H1 (cell line): ENCODE data around the gene CAB39L. TPM values are rescaled to one million over a fixed set of nuclear protein-coding genes. Genes with fewer than 3 reads are reported as not detected.
A peak's percentile ranks its signal among the peaks of the same experiment; 100 is the strongest.

ENCODE experiments used
- CTCF ChIA-PET: fragments of 300-600 bp; sonication (Branson Sonifier 250); formaldehyde crosslinking; loops from one replicate; lab custom pipeline; 2021; ENCODE audit not compliant: partially characterized antibody; lab: Charles Lee
- POLR2A ChIA-PET: fragments of 300-600 bp; sonication (Branson Sonifier 250); formaldehyde crosslinking; loops from one replicate; lab custom pipeline; 2021; ENCODE audit warnings: inconsistent platforms; ENCODE audit not compliant: partially characterized antibody; lab: Charles Lee
- DNase-seq, 2 experiments: peaks; one replicate each; pipeline versions ENCODE4 v3.0.0 to v3.0.0-alpha.2; 2010 to 2022; ENCODE audit warnings: low spot score in 2 of 2, low read depth in 1 of 2, mixed read lengths in 1 of 2
- FAIRE-seq: peaks from 2 replicates; lab custom pipeline; 2011; peaks lifted over from hg19 to GRCh38; lab: Jason Lieb, UNC
- H2AFZ ChIP-seq: 2 replicates; pipeline ENCODE4 v1.8.1; 2012; ENCODE audit warnings: low read length, inconsistent platforms
- H2AK5ac ChIP-seq: 2 replicates; pipeline ENCODE4 v1.6.1; 2013; ENCODE audit warnings: low read depth, low read length
- H2BK120ac ChIP-seq: replicated peaks from 2 replicates; pipeline ENCODE3; 2013; ENCODE audit warnings: low read depth, low read length, inconsistent platforms
- H2BK12ac ChIP-seq: 2 replicates; pipeline ENCODE4 v1.6.1; 2013; ENCODE audit warnings: low read depth, low read length
- H2BK15ac ChIP-seq: 2 replicates; pipeline ENCODE4 v1.6.1; 2013; ENCODE audit warnings: low read length
- H2BK20ac ChIP-seq: 2 replicates; pipeline ENCODE4 v1.6.1; 2013; ENCODE audit warnings: low read length
- H2BK5ac ChIP-seq: 2 replicates; pipeline ENCODE4 v1.6.1; 2013; ENCODE audit warnings: low read depth, low read length
- H3K14ac ChIP-seq: 2 replicates; pipeline ENCODE4 v1.6.1; 2013; ENCODE audit warnings: inconsistent platforms; ENCODE audit not compliant: insufficient read length
- H3K18ac ChIP-seq: 2 replicates; pipeline ENCODE4 v1.6.1; 2013; ENCODE audit warnings: low read length; ENCODE audit errors: extremely low read depth
- H3K23ac ChIP-seq: 2 replicates; pipeline ENCODE4 v1.6.1; 2013; ENCODE audit warnings: inconsistent platforms; ENCODE audit not compliant: insufficient read length
- H3K23me2 ChIP-seq: 2 replicates; pipeline ENCODE4 v1.6.1; 2013; ENCODE audit warnings: low read depth, low read length
- H3K27ac ChIP-seq: 2 replicates; pipeline ENCODE4 v1.6.1; 2011; ENCODE audit warnings: low read depth, low read length, inconsistent platforms
- H3K27me3 ChIP-seq, 4 experiments: replicated peaks in 1 of 4; 1 replicate in 1 of 4; 2 replicates in 3 of 4; pipeline versions ENCODE4 v1.6.1 to v1.8.1; 2011 to 2013; ENCODE audit warnings: low read length in 3 of 4, mild to moderate bottlenecking in 3 of 4, inconsistent platforms in 2 of 4, mixed read lengths in 2 of 4, moderate library complexity in 1 of 4; ENCODE audit not compliant: control insufficient read depth in 3 of 4, insufficient read depth in 3 of 4; ENCODE audit errors: extremely low read depth in 1 of 4
- H3K36me3 ChIP-seq, 4 experiments: 2 replicates each; pipeline versions ENCODE4 v1.6.1 to v1.8.1; 2011 to 2013; ENCODE audit warnings: mild to moderate bottlenecking in 4 of 4, low read length in 3 of 4, moderate library complexity in 2 of 4, control low read depth in 1 of 4, inconsistent platforms in 1 of 4; ENCODE audit not compliant: insufficient read depth in 4 of 4, control insufficient read depth in 2 of 4
- H3K4ac ChIP-seq: replicated peaks from 2 replicates; pipeline ENCODE3; 2013; ENCODE audit warnings: low read length, low read depth, mixed read lengths, inconsistent platforms; ENCODE audit not compliant: insufficient read length
- H3K4me1 ChIP-seq, 4 experiments: replicated peaks in 1 of 4; 1 replicate in 1 of 4; 2 replicates in 3 of 4; pipeline versions ENCODE4 v1.6.1 to v1.8.1; 2011 to 2013; ENCODE audit warnings: low read length in 3 of 4, inconsistent platforms in 2 of 4, mixed read lengths in 1 of 4; ENCODE audit not compliant: insufficient read depth in 4 of 4, control insufficient read depth in 3 of 4
- H3K4me2 ChIP-seq, 2 experiments: 2 replicates each; pipeline versions ENCODE4 v1.6.1 to v1.8.1; 2011 to 2013; ENCODE audit warnings: low read depth in 2 of 2, low read length in 2 of 2, control low read depth in 1 of 2, inconsistent platforms in 1 of 2, mild to moderate bottlenecking in 1 of 2; ENCODE audit not compliant: insufficient read depth in 1 of 2
- H3K4me3 ChIP-seq, 4 experiments: fragments of 200-600, 300-600 bp in 1 of 4; sonication (generic), shearing (Covaris generic), sonication (Bioruptor Twin) in 1 of 4; 2 replicates each; pipeline versions ENCODE4 v1.5.1 to v1.8.1; 2011 to 2016; ENCODE audit warnings: low read length in 4 of 4, low read depth in 3 of 4, control low read depth in 2 of 4, inconsistent platforms in 2 of 4, mild to moderate bottlenecking in 2 of 4, mixed read lengths in 1 of 4, moderate library complexity in 1 of 4; ENCODE audit not compliant: insufficient read depth in 2 of 4; ENCODE audit errors: extremely low read depth in 1 of 4
- H3K56ac ChIP-seq: replicated peaks from 2 replicates; pipeline ENCODE3; 2013; ENCODE audit warnings: low read depth, mild to moderate bottlenecking, mixed read lengths, low read length, inconsistent platforms; ENCODE audit not compliant: insufficient read length
- H3K79me1 ChIP-seq: 2 replicates; pipeline ENCODE4 v1.6.1; 2013; ENCODE audit warnings: low read depth, low read length, control low read depth
- H3K79me2 ChIP-seq, 2 experiments: 2 replicates each; pipeline versions ENCODE4 v1.6.1 to v1.8.1; 2012 to 2013; ENCODE audit warnings: low read length in 2 of 2, mild to moderate bottlenecking in 2 of 2, inconsistent platforms in 1 of 2; ENCODE audit not compliant: insufficient read depth in 2 of 2, control insufficient read depth in 1 of 2
- H3K9ac ChIP-seq, 4 experiments: replicated peaks in 1 of 4; 1 replicate in 1 of 4; 2 replicates in 3 of 4; pipeline versions ENCODE4 v1.6.1 to v1.8.1; 2011 to 2013; ENCODE audit warnings: low read depth in 3 of 4, low read length in 3 of 4, control low read depth in 2 of 4, mild to moderate bottlenecking in 2 of 4, moderate library complexity in 2 of 4, inconsistent platforms in 1 of 4; ENCODE audit errors: extremely low read depth in 1 of 4
- H3K9me3 ChIP-seq, 2 experiments: 2 replicates each; pipeline versions ENCODE4 v1.6.1 to v1.8.1; 2012 to 2013; ENCODE audit warnings: mild to moderate bottlenecking in 2 of 2, moderate library complexity in 2 of 2, control low read depth in 1 of 2, inconsistent platforms in 1 of 2, low read depth in 1 of 2, low read length in 1 of 2, mixed read lengths in 1 of 2; ENCODE audit not compliant: insufficient read depth in 2 of 2
- H4K20me1 ChIP-seq, 2 experiments: replicated peaks in 1 of 2; 2 replicates each; pipeline versions ENCODE3 to v1.8.1; 2011 to 2013; ENCODE audit warnings: inconsistent platforms in 2 of 2, low read length in 2 of 2, mild to moderate bottlenecking in 1 of 2; ENCODE audit not compliant: insufficient read depth in 2 of 2, control insufficient read depth in 1 of 2
- H4K5ac ChIP-seq: 2 replicates; pipeline ENCODE4 v1.6.1; 2013; ENCODE audit warnings: low read length, low read depth, mixed read lengths, inconsistent platforms; ENCODE audit not compliant: insufficient read length
- H4K8ac ChIP-seq: 2 replicates; pipeline ENCODE4 v1.8.0; 2013; ENCODE audit warnings: mild to moderate bottlenecking, moderate library complexity, low read length, inconsistent platforms; ENCODE audit not compliant: insufficient read depth; ENCODE audit errors: extremely low read depth
- H4K91ac ChIP-seq: replicated peaks from 2 replicates; pipeline ENCODE3; 2013; ENCODE audit warnings: low read length, mixed read lengths, inconsistent platforms; ENCODE audit not compliant: insufficient read length
- ASH2L ChIP-seq: fragments of 200-600, 300-600 bp; sonication (generic); IDR thresholded peaks from one replicate; pipeline ENCODE4 v1.7.1; 2017; ENCODE audit warnings: low read length
- CBX8 ChIP-seq: fragments of 300-800, 300-1000 bp; sonication (generic); IDR thresholded peaks from 2 replicates; pipeline ENCODE4 v1.7.1; 2016; ENCODE audit warnings: low read depth, low read length, borderline replicate concordance
- CHD1 ChIP-seq: IDR thresholded peaks from 2 replicates; pipeline ENCODE4 v1.6.1; 2012; ENCODE audit warnings: low read depth, low read length, improper control_type of control experiment
- CHD2 ChIP-seq: IDR thresholded peaks from 2 replicates; pipeline ENCODE4 v1.6.1; 2012; ENCODE audit warnings: low read length, improper control_type of control experiment
- CREB1 ChIP-seq: IDR thresholded peaks from 2 replicates; pipeline ENCODE4 v1.6.1; 2012; ENCODE audit warnings: inconsistent platforms
- HDAC6 ChIP-seq: IDR thresholded peaks from one replicate; pipeline ENCODE4 v1.7.1; 2012; ENCODE audit warnings: low read depth, mild to moderate bottlenecking, inconsistent platforms, low read length, moderate library complexity
- NRF1 ChIP-seq: IDR thresholded peaks from 2 replicates; pipeline ENCODE4 v1.6.1; 2011; ENCODE audit warnings: mild to moderate bottlenecking, low read depth, low read length, improper control_type of control experiment
- PHF8 ChIP-seq: fragments of 200-600 bp; sonication (generic); conservative IDR thresholded peaks from 2 replicates; pipeline ENCODE4 v1.7.1; 2012; ENCODE audit warnings: low read depth, mild to moderate bottlenecking, inconsistent platforms, low read length, moderate library complexity
- RFX5 ChIP-seq: IDR thresholded peaks from 2 replicates; pipeline ENCODE4 v1.6.1; 2011; ENCODE audit warnings: low read depth, low read length, improper control_type of control experiment, borderline replicate concordance
- RNF2 ChIP-seq: fragments of 200-900, 300-1000 bp; sonication (generic); IDR thresholded peaks from 2 replicates; pipeline ENCODE4 v1.7.1; 2016; ENCODE audit warnings: borderline replicate concordance, low read depth, mild to moderate bottlenecking, antibody characterized with exemption, low read length; ENCODE audit not compliant: poor library complexity, severe bottlenecking; ENCODE audit errors: missing control alignments
- RXRA ChIP-seq: IDR thresholded peaks from 2 replicates; pipeline ENCODE4 v1.6.1; 2011; ENCODE audit warnings: low read depth, mild to moderate bottlenecking, low read length, moderate library complexity; ENCODE audit not compliant: insufficient read depth
- SAP30 ChIP-seq: fragments of 300-600 bp; sonication (generic); IDR thresholded peaks from 2 replicates; pipeline ENCODE4 v1.7.1; 2012; ENCODE audit warnings: low read length, moderate library complexity, mild to moderate bottlenecking, inconsistent platforms; ENCODE audit not compliant: insufficient read depth, insufficient replicate concordance
- SIN3A ChIP-seq, 2 experiments: IDR thresholded peaks in 1 of 2; conservative IDR thresholded peaks in 1 of 2; 2 replicates each; pipeline ENCODE4 v1.6.1; 2011 to 2012; ENCODE audit warnings: low read length in 2 of 2, improper control_type of control experiment in 1 of 2, low read depth in 1 of 2, mild to moderate bottlenecking in 1 of 2
- TBP ChIP-seq: IDR thresholded peaks from 2 replicates; pipeline ENCODE4 v1.6.1; 2011; ENCODE audit warnings: low read depth, low read length, improper control_type of control experiment
- WGBS, 2 experiments: shearing (Covaris generic) in 1 of 2; methylation state at CpG; one replicate each; pipeline versions ENCODE4 v1.1.6 to v1.1.7; 2013 to 2015; ENCODE audit warnings: low lambda C conversion rate in 2 of 2, mixed read lengths in 2 of 2, inconsistent platforms in 1 of 2, low coverage in 1 of 2, missing lambda C conversion rate in 1 of 2; ENCODE audit not compliant: insufficient replicate concordance in 2 of 2, insufficient coverage in 1 of 2, insufficient read length in 1 of 2; ENCODE audit errors: extremely low coverage in 1 of 2, missing lambda C conversion rate in 1 of 2; 5-methylcytosine and 5-hydroxymethylcytosine counted together
- polyA plus RNA-seq, 7 experiments: library from polyadenylated mRNA; depleted of rRNA in 3 of 7; stranded (reverse) in 5 of 7; unstranded in 2 of 7; fragments of >200 nt in 5 of 7; fragments of 200-250 nt in 2 of 7; gene quantifications; 1 replicate in 5 of 7; 2 replicates in 1 of 7; 4 replicates in 1 of 7; pipeline versions ENCODE4 v1.2.1 to v1.2.3, GENCODE V29; 2011 to 2013; ENCODE audit warnings: missing spikeins in 2 of 7, mixed read lengths in 2 of 7
- total RNA-seq: library from RNA; stranded (reverse); fragmentation: NEBNext Ultra II Directional; extraction: Animal tissue kit (Norgen Biotek cat#: 25700); gene quantifications from 2 replicates; pipeline ENCODE4 v1.2.1, GENCODE V29; 2021

Gene CAB39L
- total and polyA plus RNA-seq, 2 of the 8 experiments (the other 6 are each of a cell fraction or from before 2014, with no cell fraction given) = 2.5 to 4.8 TPM

- H3K79me2 ChIP-seq = no peaks in the 10 kb centered on the region
- H3K4me3 ChIP-seq = no peak overlapping the region
- no peaks in the 10 kb centered on the region for H4K20me1 ChIP-seq
- no peak for TF ChIP-seq RXRA
- no peak for TF ChIP-seq ASH2L
- TF ChIP-seq RNF2 = no peak
- TF ChIP-seq TBP = no peak
- no peak for TF ChIP-seq SAP30
- no peak for TF ChIP-seq CREB1
- no peak for TF ChIP-seq CBX8
- TF ChIP-seq PHF8 = no peak
- no peak for TF ChIP-seq RFX5
- no peak for TF ChIP-seq HDAC6
- TF ChIP-seq CHD2 = no peak
- TF ChIP-seq CHD1 = no peak
- no peak for TF ChIP-seq SIN3A (conservative IDR thresholded peaks at IDR 0.05 in 1 of 2, IDR thresholded peaks at IDR 0.05 in 1 of 2; ENCODE audit: low read depth in 1 of 2, low read length in 2 of 2)
- no peak for TF ChIP-seq NRF1
- TF ChIP-seq, all 59 proteins: peak for 0
- Histone ChIP-seq H3K4me2 (no peak overlapping the region), H3K14ac (no peak overlapping the region), H3K18ac (no peak overlapping the region), H3K79me1 (no peaks in the 10 kb centered on the region), H3K56ac (no peak overlapping the region), H3K4ac (no peak overlapping the region), H3K4me1 (no peaks in the 10 kb centered on the region), H2AK5ac (no peak overlapping the region), H4K5ac (no peak overlapping the region), H3K27ac (no peak overlapping the region), H3K9me3 (no peaks in the 10 kb centered on the region), H3K36me3 (no peaks in the 10 kb centered on the region), H3K27me3 (no peaks in the 10 kb centered on the region), H2BK20ac (no peak overlapping the region), H2BK15ac (no peak overlapping the region), H4K8ac (no peak overlapping the region), H3K9ac (no peak overlapping the region), H2AFZ (0 out of 2 replicates have a peak overlapping the region, but pooled peaks have one; percentile 34), H3K23me2 (no peaks in the 10 kb centered on the region; the same call in 1 of the 2 replicates), H2BK12ac (no peak overlapping the region), H4K91ac (no peak overlapping the region), H2BK5ac (no peak overlapping the region), H2BK120ac (no peak overlapping the region), H3K23ac (no peak overlapping the region)
- DNase-seq = no peak
- ChIA-PET POLR2A (interaction anchor here (1.0 kb wide), 1 partner anchor 10 kb away, joined by 3 read pairs; no protein-coding TSS in a partner anchor), CTCF (interaction anchor here (8.8 kb wide), 1 partner anchor 10 kb away, joined by 47 read pairs; no protein-coding TSS in a partner anchor)
- 50% methylated on average over 1 of the region's 1 CpG; no CpG with 5 or more reads in 1 of the 2 experiments for WGBS, 2 experiments
- FAIRE-seq = no peak
Measured at GRCh38 chr13:49271264-49271663, 172.6 kb downstream of the CAB39L start.
